GM23338 (cell line): ENCODE measurements around the gene SLC35G1. TPM values are rescaled to one million over a fixed set of nuclear protein-coding genes. Genes with fewer than 3 reads are reported as not detected.

Experiments
- CREB1 ChIP-seq: fragments of 250-450 bp; sonication (Bioruptor Pico); IDR thresholded peaks from 2 replicates; pipeline ENCODE4 v1.5.0; 2020; ENCODE audit warnings: low read depth, mild to moderate bottlenecking, moderate library complexity
- EZH2 ChIP-seq: fragments of 200-600 bp; sonication (generic); IDR thresholded peaks from one replicate; pipeline ENCODE4 v1.8.0; 2017; ENCODE audit warnings: antibody characterized with exemption, mild to moderate bottlenecking, low read depth; ENCODE audit not compliant: unreplicated experiment
- EZH2phosphoT487 ChIP-seq: fragments of 200-600 bp; sonication (generic); IDR thresholded peaks from one replicate; pipeline ENCODE4 v1.8.1; 2018; ENCODE audit warnings: antibody characterized with exemption; ENCODE audit not compliant: unreplicated experiment
- JUNB ChIP-seq: IDR thresholded peaks from one replicate; pipeline ENCODE4 v1.6.1; 2016; ENCODE audit warnings: antibody characterized with exemption; ENCODE audit not compliant: unreplicated experiment
- NANOG ChIP-seq: IDR thresholded peaks from 2 replicates; pipeline ENCODE4 v1.6.1; 2016; ENCODE audit warnings: antibody characterized with exemption, borderline replicate concordance
- STAT1 ChIP-seq: IDR thresholded peaks from one replicate; pipeline ENCODE4 v1.6.1; 2016; ENCODE audit warnings: antibody characterized with exemption; ENCODE audit not compliant: unreplicated experiment
- ZNF114 ChIP-seq: fragments of 250-450 bp; sonication (Bioruptor Pico); IDR thresholded peaks from 2 replicates; pipeline ENCODE4 v1.5.0; 2020; ENCODE audit warnings: mild to moderate bottlenecking, moderate library complexity
- ZNF331 ChIP-seq: fragments of 250-450 bp; sonication (Bioruptor Pico); IDR thresholded peaks from 2 replicates; pipeline ENCODE4 v1.5.0; 2020; ENCODE audit warnings: low read depth, mild to moderate bottlenecking, moderate library complexity
- ZNF462 ChIP-seq: fragments of 250-450 bp; sonication (Bioruptor Pico); IDR thresholded peaks from 2 replicates; pipeline ENCODE4 v1.5.0; 2020; ENCODE audit warnings: mild to moderate bottlenecking, moderate library complexity
- polyA plus RNA-seq: library from polyadenylated mRNA; unstranded; fragments of >200 nt; fragmentation: Nextera tagmentation; extraction: Ambion mirVana; gene quantifications from 2 replicates; pipeline ENCODE4 v1.2.1, GENCODE V29; 2016
- total RNA-seq: library from RNA; depleted of rRNA; stranded (reverse); fragments of >200 nt; shearing (Covaris generic); gene quantifications from 2 replicates; pipeline ENCODE4 v1.2.3, GENCODE V29; 2014
- TF ChIP-seq, protein P1 (sequence below): IDR thresholded peaks from 2 replicates; pipeline ENCODE4 v1.6.1; 2016; ENCODE audit warnings: antibody characterized with exemption
- TF ChIP-seq, protein P2 (sequence below): IDR thresholded peaks from one replicate; pipeline ENCODE4 v1.6.1; 2018; ENCODE audit warnings: antibody characterized with exemption; ENCODE audit not compliant: unreplicated experiment
- TF ChIP-seq, protein P3 (sequence below), 2 experiments: fragments of 200-600 bp in 1 of 2; sonication (generic) in 1 of 2; conservative IDR thresholded peaks; 2 replicates each; pipeline versions ENCODE4 v1.5.1 to v1.6.1; 2016 to 2017; ENCODE audit warnings: antibody characterized with exemption in 2 of 2, low read depth in 2 of 2, mild to moderate bottlenecking in 2 of 2, moderate library complexity in 1 of 2

Gene SLC35G1
- total and polyA plus RNA-seq, 2 experiments from 2014 or later: 3.9 to 4.1 TPM

DNA sequence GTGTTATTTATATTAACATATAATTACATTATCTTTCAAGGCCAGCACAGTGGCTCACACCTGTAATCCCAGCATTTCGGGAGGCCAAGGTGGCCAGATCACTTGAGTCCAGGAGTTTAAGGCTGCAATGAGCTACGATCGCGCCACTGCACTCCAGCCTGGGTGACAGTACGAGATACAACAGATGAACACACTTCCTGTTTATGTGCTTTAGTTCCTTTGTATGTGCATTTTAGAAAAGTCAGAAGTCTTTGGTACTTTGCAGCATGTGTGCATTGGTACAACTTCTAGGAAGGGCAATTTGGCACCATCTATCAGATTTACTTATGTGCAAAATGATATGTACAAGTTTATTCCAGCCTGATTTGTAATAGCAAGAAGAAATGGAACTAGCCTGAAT lies 13.3 kb downstream of the SLC35G1 start (continued):
- TF ChIP-seq ZNF462 (CRISPR knock-in tag): no peak
- no peak for TF ChIP-seq ZNF331 (CRISPR knock-in tag)
- no peak for TF ChIP-seq ZNF114
- TF ChIP-seq, protein P1, sequence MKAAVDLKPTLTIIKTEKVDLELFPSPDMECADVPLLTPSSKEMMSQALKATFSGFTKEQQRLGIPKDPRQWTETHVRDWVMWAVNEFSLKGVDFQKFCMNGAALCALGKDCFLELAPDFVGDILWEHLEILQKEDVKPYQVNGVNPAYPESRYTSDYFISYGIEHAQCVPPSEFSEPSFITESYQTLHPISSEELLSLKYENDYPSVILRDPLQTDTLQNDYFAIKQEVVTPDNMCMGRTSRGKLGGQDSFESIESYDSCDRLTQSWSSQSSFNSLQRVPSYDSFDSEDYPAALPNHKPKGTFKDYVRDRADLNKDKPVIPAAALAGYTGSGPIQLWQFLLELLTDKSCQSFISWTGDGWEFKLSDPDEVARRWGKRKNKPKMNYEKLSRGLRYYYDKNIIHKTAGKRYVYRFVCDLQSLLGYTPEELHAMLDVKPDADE: no peak
- TF ChIP-seq JUNB: no peak
- no peak for TF ChIP-seq EZH2
- TF ChIP-seq, protein P2, sequence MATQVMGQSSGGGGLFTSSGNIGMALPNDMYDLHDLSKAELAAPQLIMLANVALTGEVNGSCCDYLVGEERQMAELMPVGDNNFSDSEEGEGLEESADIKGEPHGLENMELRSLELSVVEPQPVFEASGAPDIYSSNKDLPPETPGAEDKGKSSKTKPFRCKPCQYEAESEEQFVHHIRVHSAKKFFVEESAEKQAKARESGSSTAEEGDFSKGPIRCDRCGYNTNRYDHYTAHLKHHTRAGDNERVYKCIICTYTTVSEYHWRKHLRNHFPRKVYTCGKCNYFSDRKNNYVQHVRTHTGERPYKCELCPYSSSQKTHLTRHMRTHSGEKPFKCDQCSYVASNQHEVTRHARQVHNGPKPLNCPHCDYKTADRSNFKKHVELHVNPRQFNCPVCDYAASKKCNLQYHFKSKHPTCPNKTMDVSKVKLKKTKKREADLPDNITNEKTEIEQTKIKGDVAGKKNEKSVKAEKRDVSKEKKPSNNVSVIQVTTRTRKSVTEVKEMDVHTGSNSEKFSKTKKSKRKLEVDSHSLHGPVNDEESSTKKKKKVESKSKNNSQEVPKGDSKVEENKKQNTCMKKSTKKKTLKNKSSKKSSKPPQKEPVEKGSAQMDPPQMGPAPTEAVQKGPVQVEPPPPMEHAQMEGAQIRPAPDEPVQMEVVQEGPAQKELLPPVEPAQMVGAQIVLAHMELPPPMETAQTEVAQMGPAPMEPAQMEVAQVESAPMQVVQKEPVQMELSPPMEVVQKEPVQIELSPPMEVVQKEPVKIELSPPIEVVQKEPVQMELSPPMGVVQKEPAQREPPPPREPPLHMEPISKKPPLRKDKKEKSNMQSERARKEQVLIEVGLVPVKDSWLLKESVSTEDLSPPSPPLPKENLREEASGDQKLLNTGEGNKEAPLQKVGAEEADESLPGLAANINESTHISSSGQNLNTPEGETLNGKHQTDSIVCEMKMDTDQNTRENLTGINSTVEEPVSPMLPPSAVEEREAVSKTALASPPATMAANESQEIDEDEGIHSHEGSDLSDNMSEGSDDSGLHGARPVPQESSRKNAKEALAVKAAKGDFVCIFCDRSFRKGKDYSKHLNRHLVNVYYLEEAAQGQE: no peak
- TF ChIP-seq EZH2phosphoT487: no peak
- TF ChIP-seq, protein P3, sequence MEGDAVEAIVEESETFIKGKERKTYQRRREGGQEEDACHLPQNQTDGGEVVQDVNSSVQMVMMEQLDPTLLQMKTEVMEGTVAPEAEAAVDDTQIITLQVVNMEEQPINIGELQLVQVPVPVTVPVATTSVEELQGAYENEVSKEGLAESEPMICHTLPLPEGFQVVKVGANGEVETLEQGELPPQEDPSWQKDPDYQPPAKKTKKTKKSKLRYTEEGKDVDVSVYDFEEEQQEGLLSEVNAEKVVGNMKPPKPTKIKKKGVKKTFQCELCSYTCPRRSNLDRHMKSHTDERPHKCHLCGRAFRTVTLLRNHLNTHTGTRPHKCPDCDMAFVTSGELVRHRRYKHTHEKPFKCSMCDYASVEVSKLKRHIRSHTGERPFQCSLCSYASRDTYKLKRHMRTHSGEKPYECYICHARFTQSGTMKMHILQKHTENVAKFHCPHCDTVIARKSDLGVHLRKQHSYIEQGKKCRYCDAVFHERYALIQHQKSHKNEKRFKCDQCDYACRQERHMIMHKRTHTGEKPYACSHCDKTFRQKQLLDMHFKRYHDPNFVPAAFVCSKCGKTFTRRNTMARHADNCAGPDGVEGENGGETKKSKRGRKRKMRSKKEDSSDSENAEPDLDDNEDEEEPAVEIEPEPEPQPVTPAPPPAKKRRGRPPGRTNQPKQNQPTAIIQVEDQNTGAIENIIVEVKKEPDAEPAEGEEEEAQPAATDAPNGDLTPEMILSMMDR (conservative IDR thresholded peaks at IDR 0.05; ENCODE audit: low read depth in 2 of 2): no peak
- no peak for TF ChIP-seq STAT1
- no peak for TF ChIP-seq NANOG
- no peak for TF ChIP-seq CREB1 (CRISPR knock-in tag)
